BLaER1 treated with 17β-estradiol and CSF1 and Interleukin-3, amounts not matched to agents 10 nM and 100 nM (cell line): Measurements from ENCODE around the gene COTL1.
A peak's percentile ranks its signal among the peaks of the same experiment; 100 is the strongest.

Experiments used
- H3K27ac ChIP-seq, 11 experiments: shearing (Covaris generic); formaldehyde crosslinking; 2 replicates each; pipeline ENCODE4 v1.8.1; 2022
- H3K27me3 ChIP-seq, 11 experiments: shearing (Covaris generic); formaldehyde crosslinking; 2 replicates each; pipeline ENCODE4 v1.8.1; 2022
- H3K36me3 ChIP-seq, 11 experiments: shearing (Covaris generic); formaldehyde crosslinking; 2 replicates each; pipeline ENCODE4 v1.8.1; 2022
- H3K4me1 ChIP-seq, 10 experiments: shearing (Covaris generic); formaldehyde crosslinking; 2 replicates each; pipeline ENCODE4 v1.8.1; 2022
- H3K4me2 ChIP-seq, 11 experiments: shearing (Covaris generic); formaldehyde crosslinking; 2 replicates each; pipeline ENCODE4 v1.8.1; 2022
- H3K4me3 ChIP-seq, 10 experiments: shearing (Covaris generic); formaldehyde crosslinking; 2 replicates each; pipeline ENCODE4 v1.8.1; 2022
- H3K9ac ChIP-seq, 11 experiments: shearing (Covaris generic); formaldehyde crosslinking; 2 replicates each; pipeline ENCODE4 v1.8.1; 2022
- H3K9me3 ChIP-seq, 11 experiments: shearing (Covaris generic); formaldehyde crosslinking; replicated peaks in 1 of 11; 2 replicates each; pipeline ENCODE4 v1.8.1; 2022
- H4K20me1 ChIP-seq, 11 experiments: shearing (Covaris generic); formaldehyde crosslinking; 2 replicates each; pipeline ENCODE4 v1.8.1; 2022
- Cebpa-rat ChIP-seq, 11 experiments: shearing (Covaris generic); IDR thresholded peaks; 2 replicates each; pipeline ENCODE4 v1.8.1; 2022

COTL1 gene

DNA sequence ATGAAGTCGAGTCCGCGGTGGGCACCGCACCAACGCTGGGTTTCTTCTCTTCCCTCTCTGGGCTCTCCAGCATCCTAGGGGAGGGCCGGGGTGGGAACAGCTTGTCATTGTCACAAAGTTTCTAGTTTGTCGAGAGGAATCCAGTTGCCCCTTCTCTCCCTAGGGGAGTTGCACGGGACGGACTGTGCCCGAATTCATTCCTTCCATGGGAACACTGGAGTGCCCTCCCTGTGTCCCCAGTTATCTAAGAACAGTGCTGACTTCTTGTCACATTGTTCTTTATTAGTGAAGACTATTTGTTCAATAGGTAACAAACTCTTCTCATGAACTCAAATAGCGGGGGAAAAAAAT is 31.6 kb upstream of the COTL1 start:
- peak overlapping the region; percentile 78 to 91 (median 85) for H3K9ac ChIP-seq
- no peak for TF ChIP-seq Cebpa-rat (IDR thresholded peaks at IDR 0.05)

DNA sequence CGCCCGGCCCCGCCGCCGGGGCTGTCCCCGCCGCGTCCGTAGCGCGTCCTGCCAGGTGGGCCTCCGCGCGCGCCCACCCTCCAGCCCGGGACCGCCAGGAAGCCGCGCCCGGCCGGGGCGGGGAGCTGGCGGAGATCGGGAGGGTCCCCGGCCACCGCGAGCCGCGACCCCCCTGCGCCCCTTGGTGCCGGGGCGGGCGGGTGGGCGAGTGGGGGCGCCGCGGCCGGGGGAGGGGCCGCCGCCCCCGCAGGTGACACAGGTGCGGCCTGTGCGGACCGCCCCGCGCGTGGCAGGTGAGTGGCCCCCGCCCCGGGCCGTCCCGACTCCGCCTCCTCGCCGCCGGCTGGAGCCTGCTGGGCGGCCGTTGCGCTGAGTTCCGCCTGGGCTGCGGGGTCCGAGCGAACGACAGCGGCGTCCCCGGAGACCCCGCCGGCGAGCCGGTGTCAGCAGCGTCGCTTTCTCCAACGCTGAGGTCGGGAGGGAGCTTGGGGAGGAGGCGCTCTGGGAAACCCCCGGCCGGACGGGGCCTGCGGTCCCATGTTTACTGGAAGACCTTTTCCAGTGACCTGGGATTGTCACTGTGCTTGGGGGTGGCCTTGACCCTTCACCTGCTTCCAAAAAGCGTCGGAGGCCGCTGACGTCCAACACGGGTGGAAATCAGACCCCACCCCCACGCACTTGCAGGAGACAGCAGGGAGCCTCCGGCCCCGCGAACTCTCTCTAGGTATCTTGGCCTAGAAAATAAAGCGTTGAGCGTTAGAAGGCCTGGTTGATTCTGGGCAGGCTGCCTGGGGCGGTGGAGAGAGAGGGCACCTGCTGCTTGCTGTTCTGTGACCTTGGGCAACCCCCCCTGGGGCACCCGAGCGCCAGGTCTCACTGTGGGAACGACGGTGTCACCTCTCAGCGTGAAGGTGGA is 31.0 kb upstream of the COTL1 start:
- peak overlapping the region; percentile 78 to 91 (median 85) for H3K9ac ChIP-seq
- H3K4me1 ChIP-seq: peaks cover 15 to 44% (median 31%) of the 10 kb centered on the region in 10 experiments
- no peak for TF ChIP-seq Cebpa-rat (IDR thresholded peaks at IDR 0.05)
- no peaks in the 10 kb centered on the region for H3K27me3 ChIP-seq
- H3K4me3 ChIP-seq: peak overlapping the region; percentile 71 to 86 (median 78)
- peak overlapping the region; percentile 89 to 100 (median 96) for H3K4me2 ChIP-seq
- H4K20me1 ChIP-seq: peaks cover 6 to 46% (median 22%) of the 10 kb centered on the region in 11 experiments; a peak in 16 of 22 replicates
- no peaks in the 10 kb centered on the region for H3K9me3 ChIP-seq
- H3K27ac ChIP-seq: peak overlapping the region; percentile 73 to 90 (median 79); a peak in 21 of 22 replicates
- H3K36me3 ChIP-seq: peaks cover 29 to 40% (median 35%) of the 10 kb centered on the region in 11 experiments

More for the DNA sequence above, 31.6 kb upstream of the COTL1 start:
- Histone ChIP-seq H3K4me1 (peaks cover 9 to 38% (median 25%) of the 10 kb centered on the region in 10 experiments), H3K36me3 (peaks cover 35 to 46% (median 41%) of the 10 kb centered on the region in 11 experiments), H3K27ac (peak overlapping the region in 4 of 11 experiments; percentile 77 to 90 (median 84); a peak in 5 of 22 replicates), H3K27me3 (no peaks in the 10 kb centered on the region), H3K9me3 (no peaks in the 10 kb centered on the region), H4K20me1 (peaks cover 6 to 52% (median 24%) of the 10 kb centered on the region in 11 experiments; a peak in 16 of 22 replicates), H3K4me2 (peak overlapping the region; percentile 89 to 100 (median 96)), H3K4me3 (peak overlapping the region; percentile 71 to 86 (median 78))

DNA sequence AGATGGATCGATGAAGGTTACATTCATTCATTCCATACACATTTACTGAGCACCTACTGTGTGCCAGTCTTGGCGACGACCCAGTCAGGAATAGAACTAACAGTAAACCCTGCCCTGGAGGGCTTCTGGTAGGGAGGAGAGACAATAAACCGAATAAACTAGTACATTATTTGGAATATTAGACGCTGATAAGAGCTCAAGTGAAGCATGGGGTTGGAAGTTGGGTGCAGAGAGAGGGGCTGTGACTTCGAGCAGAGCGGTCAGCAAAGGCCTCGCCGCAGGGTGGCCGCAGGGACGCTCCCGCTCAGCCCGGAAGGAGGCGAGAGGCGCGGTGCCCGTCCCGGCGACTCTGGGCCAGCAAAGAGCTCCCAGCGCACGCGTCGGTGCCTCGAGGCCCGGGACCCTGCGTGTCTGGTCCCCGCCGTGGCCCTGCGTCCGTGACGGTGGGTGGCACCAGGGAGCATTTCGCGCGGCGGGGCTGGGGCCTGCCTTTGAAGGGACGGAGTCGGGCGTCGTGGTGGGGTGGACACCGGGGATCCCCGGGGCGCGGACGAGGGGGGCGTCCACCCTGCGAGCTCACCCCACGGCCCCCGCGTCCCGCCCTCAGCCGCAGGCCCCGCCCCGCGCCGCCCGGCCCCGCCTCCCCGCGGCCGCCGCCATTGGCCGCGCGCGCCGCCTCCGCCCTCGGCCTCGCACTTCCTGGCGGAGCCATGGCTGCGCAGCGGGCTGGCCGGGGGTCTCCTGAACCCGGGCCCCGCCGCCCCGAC is 30.1 kb upstream of the COTL1 start, which contains the start of gene KLHL36:
KLHL36 (plus strand) TSS at position 684 of the 767 bp plus-strand sequence. CDS start 2,357 bp downstream, outside the sequence.
- Histone ChIP-seq H3K27me3 (no peaks in the 10 kb centered on the region), H3K9me3 (no peaks in the 10 kb centered on the region), H3K4me1 (peaks cover 24 to 52% (median 40%) of the 10 kb centered on the region in 10 experiments), H3K36me3 (peaks cover 22 to 31% (median 27%) of the 10 kb centered on the region in 11 experiments), H3K4me2 (peak within 1 kb of the TSS; percentile 89 to 100 (median 96)), H3K27ac (peak within 1 kb of the TSS; percentile 73 to 90 (median 79); a peak in 21 of 22 replicates), H3K4me3 (peak within 1 kb of the TSS; percentile 71 to 86 (median 78)), H4K20me1 (peaks cover 6 to 38% (median 17%) of the 10 kb centered on the region in 11 experiments; a peak in 15 of 22 replicates), H3K9ac (peak within 1 kb of the TSS; percentile 78 to 91 (median 85))
- TF ChIP-seq Cebpa-rat (IDR thresholded peaks at IDR 0.05): no peak

DNA sequence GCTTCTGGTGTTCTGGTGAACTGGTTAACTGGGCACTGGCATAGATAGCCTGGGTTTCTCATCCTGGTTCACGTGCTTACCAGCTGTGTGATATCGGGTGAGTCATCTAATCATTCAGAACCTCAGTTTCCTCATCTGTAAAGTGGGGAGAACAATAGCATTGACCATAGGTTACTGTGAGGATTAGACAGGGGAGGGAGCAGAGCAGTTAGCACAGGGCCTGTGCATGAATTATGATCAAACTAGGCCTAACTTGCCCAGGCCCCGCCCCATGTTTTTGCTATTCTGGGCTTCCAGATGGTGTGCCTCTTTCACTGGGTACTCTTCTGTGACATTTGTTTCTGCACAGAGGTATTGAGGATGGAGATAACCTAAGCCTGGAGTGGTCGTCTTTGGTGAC is 25.8 kb upstream of the COTL1 start:
- Histone ChIP-seq H3K9me3 (0 out of 22 replicates have a peak, but pooled peaks cover 0 to 7% (median 0%) of the 10 kb centered on the region in 11 experiments), H3K27ac (peak overlapping the region in 10 of 11 experiments; percentile 74 to 86 (median 80); a peak in 19 of 22 replicates), H3K4me2 (peak overlapping the region; percentile 74 to 97 (median 85))

DNA sequence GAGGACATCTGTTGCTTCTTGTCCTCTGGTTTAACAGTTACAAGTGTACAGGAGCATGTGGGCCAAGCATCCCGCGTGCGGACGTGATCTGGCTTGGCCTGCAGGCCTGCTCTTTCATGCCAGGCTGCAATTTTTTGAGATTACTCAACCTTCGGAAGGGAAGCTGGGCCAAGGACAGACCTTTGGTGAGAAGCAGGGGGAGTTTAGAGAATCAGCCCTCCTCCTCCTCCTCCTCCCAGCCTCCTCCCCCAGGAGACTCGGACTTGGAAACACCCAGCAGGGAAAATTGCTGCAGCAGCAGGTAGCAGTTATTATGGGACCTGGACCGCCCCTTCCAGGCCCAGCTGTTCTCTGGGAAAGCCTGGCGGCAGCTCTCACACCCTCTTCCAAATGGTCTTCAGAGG is 25.3 kb upstream of the COTL1 start:
- 0 out of 22 replicates have a peak, but pooled peaks cover 0 to 7% (median 0%) of the 10 kb centered on the region in 11 experiments for H3K9me3 ChIP-seq
- H4K20me1 ChIP-seq: no peaks in the 10 kb centered on the region
- H3K27me3 ChIP-seq: no peaks in the 10 kb centered on the region
- peak overlapping the region; percentile 30 to 72 (median 60); a peak in 18 of 22 replicates for H3K9ac ChIP-seq
- TF ChIP-seq Cebpa-rat (IDR thresholded peaks at IDR 0.05): peak in 4 of 11 experiments; percentile 15 to 38 (median 26); a peak in 1 of 22 replicates
- no peaks in the 10 kb centered on the region for H3K36me3 ChIP-seq
- H3K27ac ChIP-seq: peak overlapping the region; percentile 3 to 86 (median 80); a peak in 20 of 22 replicates
- peak overlapping the region in 1 of 10 experiments; percentile 15; a peak in 1 of 20 replicates for H3K4me3 ChIP-seq
- peaks cover 69 to 82% (median 75%) of the 10 kb centered on the region in 10 experiments for H3K4me1 ChIP-seq
- peak overlapping the region; percentile 74 to 97 (median 85) for H3K4me2 ChIP-seq

More for the DNA sequence above, 25.8 kb upstream of the COTL1 start:
- no peaks in the 10 kb centered on the region for H3K27me3 ChIP-seq
- no peaks in the 10 kb centered on the region for H4K20me1 ChIP-seq
- no peak for TF ChIP-seq Cebpa-rat (IDR thresholded peaks at IDR 0.05)
- no peak overlapping the region for H3K4me3 ChIP-seq
- H3K4me1 ChIP-seq: peaks cover 64 to 77% (median 70%) of the 10 kb centered on the region in 10 experiments
- H3K36me3 ChIP-seq: no peaks in the 10 kb centered on the region
- peak overlapping the region in 9 of 11 experiments; percentile 49 to 66 (median 60); a peak in 13 of 22 replicates for H3K9ac ChIP-seq

DNA sequence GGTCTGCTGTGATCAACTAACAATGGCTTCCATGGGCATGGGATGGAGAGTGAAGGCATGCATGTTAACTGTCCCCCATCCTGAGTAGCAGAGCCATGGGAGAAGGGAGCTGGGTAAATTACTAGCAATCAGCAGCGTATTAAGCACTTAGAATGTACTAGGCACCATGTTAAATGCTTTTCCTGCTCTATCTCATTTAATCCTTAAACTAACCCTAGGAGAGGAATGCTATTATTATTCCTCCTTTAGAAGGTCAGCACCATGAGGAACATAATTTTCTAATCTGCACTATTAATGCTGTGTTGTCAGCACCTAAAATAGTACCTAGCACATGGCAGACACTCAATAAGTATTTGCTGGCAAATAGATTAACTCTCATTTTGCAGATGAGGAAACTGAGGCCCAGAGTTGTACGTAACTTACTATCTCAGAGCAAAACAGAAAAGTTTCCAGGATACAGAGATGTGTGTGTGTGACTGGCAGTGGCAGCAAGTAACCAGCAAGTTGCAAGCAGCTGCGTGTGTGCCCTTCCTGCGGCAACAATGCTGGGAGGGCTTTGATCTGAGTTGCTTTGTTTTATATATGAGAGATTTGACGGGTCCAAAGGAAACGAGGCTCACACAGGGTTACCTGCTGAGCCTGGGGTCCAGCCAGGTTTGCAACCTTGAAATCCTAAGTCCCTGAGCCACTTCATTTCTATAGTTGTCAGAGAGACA is 23.9 kb upstream of the COTL1 start:
- H3K4me1 ChIP-seq: peaks cover 74 to 88% (median 81%) of the 10 kb centered on the region in 10 experiments
- H3K9me3 ChIP-seq: 0 out of 22 replicates have a peak, but pooled peaks cover 0 to 7% (median 0%) of the 10 kb centered on the region in 11 experiments
- TF ChIP-seq Cebpa-rat (IDR thresholded peaks at IDR 0.05): no peak
- no peaks in the 10 kb centered on the region for H3K27me3 ChIP-seq
- no peaks in the 10 kb centered on the region for H3K36me3 ChIP-seq
- peak overlapping the region in 8 of 10 experiments; percentile 5 to 44 (median 22); a peak in 10 of 20 replicates for H3K4me3 ChIP-seq
- H3K27ac ChIP-seq: peak overlapping the region; percentile 74 to 86 (median 80); a peak in 21 of 22 replicates
- H4K20me1 ChIP-seq: no peaks in the 10 kb centered on the region
- H3K9ac ChIP-seq: peak overlapping the region; percentile 43 to 73 (median 60); a peak in 21 of 22 replicates
- peak overlapping the region; percentile 74 to 97 (median 85) for H3K4me2 ChIP-seq

DNA sequence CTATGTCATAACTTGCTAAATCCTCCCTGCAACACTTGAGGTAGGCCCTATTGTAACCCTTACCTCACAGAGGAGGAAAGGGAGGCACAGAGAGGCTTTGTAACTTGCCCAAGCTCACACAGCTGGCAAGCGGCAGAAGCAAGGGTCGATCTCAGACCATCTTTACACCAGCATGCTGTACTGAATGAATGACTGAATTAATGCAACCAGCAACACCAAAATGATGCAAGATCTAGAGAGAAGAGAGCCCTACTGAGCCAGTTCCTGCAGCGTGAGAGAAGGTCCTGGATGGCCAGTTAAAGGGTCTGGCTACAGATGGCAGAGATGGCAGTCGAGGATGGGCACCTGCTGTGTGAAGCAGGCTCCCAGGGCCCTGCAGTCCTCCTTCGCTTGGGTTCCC is 22.3 kb upstream of the COTL1 start:
- Histone ChIP-seq H3K4me3 (0 out of 20 replicates have a peak overlapping the region, but pooled peaks of 1 of the 10 experiments have one; percentile 12), H3K9ac (peak overlapping the region in 9 of 11 experiments; percentile 43 to 72 (median 60); a peak in 14 of 22 replicates), H4K20me1 (no peaks in the 10 kb centered on the region), H3K9me3 (0 out of 22 replicates have a peak, but pooled peaks cover 0 to 7% (median 0%) of the 10 kb centered on the region in 11 experiments), H3K36me3 (no peaks in the 10 kb centered on the region), H3K27me3 (no peaks in the 10 kb centered on the region), H3K4me1 (peaks cover 74 to 84% (median 80%) of the 10 kb centered on the region in 10 experiments), H3K4me2 (peak overlapping the region; percentile 74 to 97 (median 85)), H3K27ac (peak overlapping the region; percentile 74 to 86 (median 80); a peak in 21 of 22 replicates)
- 0 out of 22 replicates have a peak, but pooled peaks of 1 of the 11 experiments have one; percentile 4 for TF ChIP-seq Cebpa-rat (IDR thresholded peaks at IDR 0.05)
